HG03558 (cell line): ENCODE measurements around the gene TIAM1.
A peak's percentile ranks its signal among the peaks of the same experiment; 100 is the strongest.

Experiments
- ATAC-seq: cut with Tn5 transposase; IDR thresholded peaks from one replicate; pipeline ENCODE4 v1.9.1; 2021; ENCODE audit warnings: moderate number of reproducible peaks; ENCODE audit not compliant: unreplicated experiment; ENCODE audit errors: extremely low read depth

TIAM1 gene

GRCh38 chr21:31221043-31221442, 123.0 kb downstream of the TIAM1 start:
- no peak for ATAC-seq

- ATAC-seq, result no peak
Measured at GRCh38 chr21:31220575-31220974, 123.5 kb downstream of the TIAM1 start.

DNA sequence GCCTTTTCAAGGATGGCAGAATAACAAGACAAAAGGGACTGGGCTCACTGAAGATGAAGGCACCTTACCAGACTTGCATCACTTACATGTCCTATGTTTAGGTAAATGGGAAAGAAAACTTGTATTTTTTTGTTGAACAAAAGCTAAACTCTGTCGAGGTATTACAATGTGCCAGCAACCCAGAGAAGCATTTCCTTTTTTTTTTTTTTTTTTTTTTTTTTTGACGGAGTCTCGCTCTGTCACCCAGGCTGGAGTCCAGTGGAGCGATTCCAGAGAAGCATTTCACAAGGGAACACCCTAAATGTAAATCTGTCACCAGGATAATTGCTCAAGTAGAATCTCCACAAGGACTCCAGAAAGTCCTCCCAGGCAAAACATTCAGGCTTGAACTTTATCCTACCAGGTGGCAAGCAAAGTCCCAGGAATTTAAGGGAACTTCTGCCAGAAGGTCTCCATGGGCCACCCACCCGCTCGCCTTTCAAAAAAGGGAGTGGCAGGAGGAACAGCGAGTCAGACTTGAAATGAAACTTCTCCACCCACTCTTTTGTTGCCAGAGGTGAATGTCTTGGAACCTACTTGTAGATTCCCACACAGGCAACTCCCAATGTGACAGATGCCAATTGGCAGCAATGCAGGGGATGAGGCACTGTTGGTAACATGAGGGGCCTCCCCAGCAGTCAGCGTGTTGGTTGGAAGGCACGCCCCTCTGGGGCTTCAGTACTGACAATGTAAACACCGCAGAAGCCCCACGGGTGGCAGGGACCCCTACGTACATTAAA, 125.0 kb downstream of the TIAM1 start:
- ATAC-seq, result no peak

- no peak for ATAC-seq
Measured at GRCh38 chr21:31216206-31216605, 127.9 kb downstream of the TIAM1 start.

GRCh38 chr21:31213787-31214186, 130.3 kb downstream of the TIAM1 start:
- ATAC-seq, result no peak

- ATAC-seq, result no peak
Measured at GRCh38 chr21:31211836-31212235, 132.2 kb downstream of the TIAM1 start.

- ATAC-seq, result no peak
Measured at GRCh38 chr21:31205412-31205811, 138.6 kb downstream of the TIAM1 start.

- ATAC-seq, result no peak
Measured at GRCh38 chr21:31204801-31205200, 139.3 kb downstream of the TIAM1 start.

DNA sequence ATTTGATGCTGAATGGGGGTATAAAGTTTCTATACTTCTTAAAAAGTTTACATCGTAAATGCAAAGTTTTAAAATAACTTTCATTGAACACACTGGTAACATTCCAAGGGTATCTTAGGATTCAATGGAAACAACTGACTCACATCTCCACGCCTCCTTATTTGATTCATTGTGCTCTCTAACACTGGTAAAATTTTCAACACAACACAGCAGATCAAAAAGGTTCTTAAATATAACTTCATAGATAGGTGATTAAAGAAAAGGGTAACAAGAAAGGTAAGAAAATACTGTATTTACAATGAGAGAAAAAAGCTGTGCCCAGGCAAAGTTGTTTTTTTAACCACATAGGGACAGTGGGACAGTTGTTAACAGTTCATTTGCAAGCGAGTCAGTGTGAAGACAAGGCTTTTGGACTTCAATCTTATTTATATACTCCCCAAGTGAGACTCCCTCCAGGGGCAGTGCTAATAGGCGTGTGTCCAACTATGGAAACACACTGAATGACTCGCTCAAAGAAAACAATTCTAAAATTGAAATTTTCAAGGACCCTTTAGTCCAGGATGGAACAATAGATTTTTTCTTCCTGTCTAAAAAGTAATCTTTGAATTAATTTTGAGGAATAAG, 140.5 kb downstream of the TIAM1 start:
- no peak for ATAC-seq

- ATAC-seq, result no peak
Measured at GRCh38 chr21:31201548-31201947, 142.5 kb downstream of the TIAM1 start.

DNA sequence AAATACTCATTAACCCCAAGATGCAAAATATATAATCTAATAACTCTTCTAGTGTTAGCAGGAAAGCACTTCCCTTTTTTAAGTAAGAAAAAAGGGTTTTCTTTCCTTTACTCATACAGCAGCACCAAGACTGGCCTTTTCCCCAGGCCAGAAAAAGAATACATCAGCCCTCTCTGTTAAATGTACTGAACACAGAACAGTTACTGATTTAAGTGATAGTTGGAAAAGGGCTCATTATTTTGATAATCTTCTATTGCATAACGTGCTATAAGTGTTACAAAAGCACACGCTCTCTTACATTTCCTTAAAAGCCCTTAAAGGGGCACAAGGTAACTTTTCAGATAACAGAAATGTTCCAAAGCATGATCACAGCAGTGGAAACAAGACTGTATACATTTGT, 142.9 kb downstream of the TIAM1 start:
- no peak for ATAC-seq

DNA sequence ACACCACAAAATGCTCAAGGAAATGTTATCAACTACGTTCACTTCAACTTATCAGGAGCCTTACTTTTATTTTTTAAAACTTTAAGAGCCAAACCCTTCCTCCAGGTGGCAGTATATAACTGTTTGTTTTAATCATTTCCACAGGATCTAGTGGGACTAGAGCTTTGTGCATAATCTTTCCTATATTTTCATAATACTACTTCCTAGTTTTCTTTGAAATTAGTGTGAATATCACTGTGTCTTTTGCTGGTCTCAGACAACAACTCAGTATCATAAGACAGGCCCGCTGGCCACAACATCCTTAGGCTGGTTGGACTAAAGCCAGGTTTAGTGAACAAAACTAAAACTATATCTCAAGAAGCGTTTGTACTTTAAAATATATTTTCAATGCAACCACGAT, 145.5 kb downstream of the TIAM1 start:
- no peak for ATAC-seq

DNA sequence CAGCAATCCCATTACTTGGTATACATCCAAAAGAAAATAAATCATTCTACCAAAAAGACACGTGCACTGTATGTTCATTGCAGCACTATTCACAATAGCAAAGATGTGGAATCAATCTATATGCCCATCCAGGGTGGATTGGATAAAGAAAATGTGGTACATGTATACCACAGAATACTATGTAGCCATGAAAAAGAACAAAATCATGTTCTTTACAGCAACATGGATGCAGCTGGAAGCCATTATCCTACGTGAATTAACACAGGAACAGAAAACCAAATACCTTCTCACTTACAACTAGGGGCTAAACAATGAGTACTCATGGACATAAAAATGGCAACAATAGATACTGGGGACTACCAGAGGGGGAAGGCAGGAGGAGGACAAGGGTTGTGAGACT, 147.3 kb downstream of the TIAM1 start:
- ATAC-seq, result no peak

DNA sequence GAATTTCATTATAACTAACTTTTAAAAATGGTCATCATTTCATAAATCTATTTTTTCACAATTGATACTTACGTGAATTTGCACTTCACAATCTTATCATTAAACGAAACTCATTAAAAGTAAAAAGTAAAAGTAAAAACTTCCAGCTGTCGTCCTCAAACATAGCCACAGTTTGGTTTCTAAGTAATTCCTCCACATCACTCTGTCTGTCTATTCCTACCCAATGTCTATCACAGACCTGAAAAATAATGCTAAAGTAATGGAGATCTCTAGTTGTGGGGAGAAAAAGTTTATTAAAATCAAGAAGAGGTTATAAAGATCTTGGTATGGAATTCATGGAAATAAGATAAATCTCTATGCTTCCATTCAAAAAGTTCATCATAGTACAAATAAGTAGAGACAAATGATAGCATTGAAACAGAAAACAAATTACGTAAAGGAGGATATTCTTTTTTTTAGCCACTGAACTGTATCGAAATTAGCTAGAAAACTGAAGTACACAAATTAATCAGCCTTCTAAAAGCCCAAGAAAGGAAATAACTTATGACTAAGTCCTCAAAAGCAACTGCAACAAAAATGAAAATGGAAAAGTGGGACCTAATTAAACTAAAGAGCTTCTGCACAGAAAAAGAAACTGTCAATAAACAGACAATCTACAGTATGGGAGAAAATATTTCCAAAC, 148.6 kb downstream of the TIAM1 start:
- ATAC-seq, result peak; percentile 61

GRCh38 chr21:31194510-31195293, 149.4 kb downstream of the TIAM1 start:
- ATAC-seq, result no peak

DNA sequence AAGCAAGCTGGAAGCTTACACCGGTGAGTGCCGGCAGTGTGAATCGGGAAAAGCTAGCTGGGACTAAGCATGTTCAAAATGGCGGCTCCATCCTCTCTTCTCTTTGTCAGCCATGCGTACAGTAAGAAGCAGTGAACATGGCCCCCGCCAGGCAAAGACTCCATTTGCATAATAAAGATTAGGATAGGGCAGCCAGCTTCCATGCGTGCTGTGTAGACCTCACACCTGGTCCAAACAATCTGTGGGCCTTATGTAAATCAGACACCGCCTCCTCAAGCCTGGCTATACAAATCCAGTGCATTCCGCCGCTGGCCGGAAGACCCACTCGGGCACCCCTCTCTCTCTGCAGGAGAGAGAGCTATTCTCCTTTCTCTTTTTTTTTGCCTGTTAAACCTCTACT, 150.3 kb downstream of the TIAM1 start:
- ATAC-seq, result no peak

GRCh38 chr21:31191553-31191952, 152.5 kb downstream of the TIAM1 start:
- no peak for ATAC-seq

DNA sequence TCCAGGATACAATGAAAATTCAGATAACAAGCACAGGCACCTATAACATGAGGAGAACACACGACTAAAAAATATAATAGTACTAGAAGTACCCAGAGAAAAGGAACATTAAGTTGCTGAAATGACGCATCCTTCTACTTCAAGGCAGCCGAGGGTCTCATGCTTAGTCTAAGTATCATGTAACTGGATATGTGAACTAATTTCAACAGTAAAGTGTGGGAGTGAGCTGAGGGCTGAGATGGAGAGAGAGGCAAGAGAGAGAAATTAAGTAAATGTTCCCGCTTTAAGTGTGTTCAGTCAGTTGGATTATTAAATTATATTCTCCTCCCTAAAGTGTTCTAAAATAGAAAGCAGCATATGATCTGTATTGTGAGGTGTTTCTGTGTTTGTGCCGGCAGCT, 153.5 kb downstream of the TIAM1 start:
- ATAC-seq, result no peak

DNA sequence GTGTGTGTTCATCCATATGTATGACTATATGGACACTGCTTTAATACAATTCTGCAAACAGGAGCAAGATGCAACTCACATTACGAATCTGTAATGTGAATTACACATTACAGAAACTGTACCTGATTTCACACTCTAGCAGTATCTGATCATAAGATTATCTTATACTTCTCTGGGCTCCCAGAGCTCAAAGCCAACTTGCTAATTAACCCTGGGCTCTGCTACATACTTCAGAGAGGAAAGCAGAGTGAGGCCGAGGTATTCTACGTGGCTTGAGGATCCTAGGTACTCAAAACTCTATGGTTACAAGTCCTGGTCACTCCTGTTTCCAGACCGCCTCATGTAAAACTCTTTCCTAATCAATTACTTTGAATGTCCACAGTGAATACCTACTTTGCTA, 156.6 kb downstream of the TIAM1 start:
- no peak for ATAC-seq

- ATAC-seq, result no peak
Measured at GRCh38 chr21:31186916-31187315, 157.1 kb downstream of the TIAM1 start.

GRCh38 chr21:31185663-31186062, 158.4 kb downstream of the TIAM1 start:
- ATAC-seq, result no peak
